DMS114 treated with DMSO at 0.1 percent for 48 hours (cell line): ENCODE data around the gene CORO7.
A peak's percentile ranks its signal among the peaks of the same experiment; 100 is the strongest.

ENCODE experiments used
- DNase-seq: peaks from one replicate; lab custom pipeline; 2025; ENCODE audit not compliant: unreplicated experiment; lab: John Stamatoyannopoulos, UW

The CORO7 gene

DNA sequence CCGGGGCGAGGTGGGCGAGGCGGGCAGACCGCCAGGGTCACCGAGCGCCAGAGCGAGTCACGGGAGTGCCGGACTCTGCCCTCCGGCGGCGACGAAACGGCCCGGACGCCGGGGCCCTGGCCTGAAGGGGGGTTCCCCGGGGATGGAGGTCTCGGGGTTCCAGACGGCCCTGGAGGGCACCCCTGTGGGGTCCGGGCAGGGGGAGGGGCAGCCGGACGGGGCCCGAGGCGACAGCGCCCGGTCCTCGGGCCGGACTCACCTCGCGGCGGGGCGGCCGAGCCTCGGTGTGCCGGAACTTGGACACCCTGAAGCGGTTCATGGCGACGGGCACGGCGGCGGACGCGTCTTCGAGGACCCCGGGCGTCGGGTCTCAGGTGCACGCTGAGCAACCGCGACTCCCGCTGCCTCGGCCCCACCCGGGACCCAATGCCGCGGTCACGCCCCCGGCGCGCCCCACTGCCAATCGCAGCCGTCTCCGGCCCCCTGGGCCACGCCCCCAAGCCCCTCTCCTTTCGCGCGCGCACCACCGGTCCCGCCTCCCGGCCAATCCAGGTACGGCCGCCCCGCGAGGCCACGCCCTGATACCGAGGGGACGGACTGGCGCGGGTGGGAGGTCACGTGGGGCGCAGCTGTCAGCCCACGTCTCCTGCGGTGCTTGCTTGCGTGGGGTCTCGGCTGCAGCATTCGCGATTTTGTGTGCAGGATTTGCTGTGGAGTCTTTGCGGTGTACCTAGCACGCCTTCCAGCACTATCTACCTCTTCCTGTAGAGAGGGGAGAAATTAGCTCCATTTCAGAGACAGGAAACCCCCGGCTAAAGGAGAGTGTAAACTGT lies at the start of gene CORO7:
TSS of gene CORO7 (minus strand) at position 397 of the 833 bp plus-strand sequence. CDS start at position 319, 78 bp downstream.
- DNase-seq, result peak; percentile 67

GRCh38 chr16:4463522-4464163 lies 47.2 kb upstream of the CORO7 start:
- no peak for DNase-seq

GRCh38 chr16:4461250-4462085 lies 45.1 kb upstream of the CORO7 start:
- peak; percentile 27 for DNase-seq

DNA sequence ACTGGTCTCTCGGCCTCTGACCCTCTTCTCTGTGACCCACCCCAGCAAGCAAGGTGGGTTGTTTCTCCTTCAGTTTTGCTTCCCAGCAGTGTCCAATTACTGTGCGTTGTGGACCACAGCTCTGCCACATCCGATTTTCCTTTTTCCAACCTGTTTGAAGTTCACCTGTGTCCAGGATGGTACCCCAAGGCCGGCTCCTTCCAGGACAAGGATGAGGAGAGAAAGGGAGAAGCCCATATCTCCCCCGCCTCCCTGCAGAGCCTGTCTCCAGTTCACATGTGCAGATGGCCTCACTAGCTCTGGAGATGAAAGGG lies 44.5 kb upstream of the CORO7 start:
- no peak for DNase-seq

DNA sequence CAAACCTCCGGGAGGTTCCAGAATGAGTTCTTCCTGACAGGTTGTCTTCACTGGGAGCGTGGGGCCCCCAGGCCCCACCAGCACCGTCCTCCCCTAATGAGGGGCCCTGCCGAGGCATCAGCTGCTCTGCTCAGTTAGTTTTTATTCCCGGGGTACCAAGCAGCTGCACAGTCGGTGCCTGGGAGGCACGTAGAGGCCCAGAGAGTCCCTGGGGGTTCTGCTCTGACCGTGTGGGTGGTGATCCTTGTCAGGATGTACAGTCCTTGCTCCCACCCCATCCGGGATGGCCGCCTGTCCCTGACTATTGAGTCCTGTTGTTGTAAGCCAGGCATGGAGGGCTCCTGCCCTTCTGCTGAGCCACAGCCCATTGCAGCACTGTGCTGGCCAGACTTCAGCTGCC lies 39.6 kb upstream of the CORO7 start:
- no peak for DNase-seq

GRCh38 chr16:4455081-4455480 lies 38.7 kb upstream of the CORO7 start:
- no peak for DNase-seq

DNA sequence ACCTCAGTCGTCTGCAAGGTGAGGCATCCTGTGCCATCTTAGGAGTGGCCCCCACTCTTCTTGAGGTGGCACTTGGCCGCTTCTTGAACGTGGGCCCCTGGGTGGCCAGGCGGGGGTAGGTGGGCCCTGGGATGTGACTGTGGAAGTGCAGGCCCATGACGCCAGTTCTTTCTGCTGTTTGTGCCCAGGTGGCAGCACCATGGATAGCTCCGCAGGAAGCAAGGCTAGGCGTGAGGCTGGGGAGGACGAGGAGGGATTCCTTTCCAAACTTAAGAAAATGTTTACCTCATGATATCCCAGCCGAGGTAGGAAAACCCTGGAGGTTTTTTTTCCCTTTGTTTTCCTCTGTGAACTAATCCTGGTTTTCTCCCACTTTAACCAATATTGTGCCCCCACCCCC lies 38.2 kb upstream of the CORO7 start:
- no peak for DNase-seq

- DNase-seq, result no peak
Observed at GRCh38 chr16:4452674-4453073, 36.3 kb upstream of the CORO7 start.

DNA sequence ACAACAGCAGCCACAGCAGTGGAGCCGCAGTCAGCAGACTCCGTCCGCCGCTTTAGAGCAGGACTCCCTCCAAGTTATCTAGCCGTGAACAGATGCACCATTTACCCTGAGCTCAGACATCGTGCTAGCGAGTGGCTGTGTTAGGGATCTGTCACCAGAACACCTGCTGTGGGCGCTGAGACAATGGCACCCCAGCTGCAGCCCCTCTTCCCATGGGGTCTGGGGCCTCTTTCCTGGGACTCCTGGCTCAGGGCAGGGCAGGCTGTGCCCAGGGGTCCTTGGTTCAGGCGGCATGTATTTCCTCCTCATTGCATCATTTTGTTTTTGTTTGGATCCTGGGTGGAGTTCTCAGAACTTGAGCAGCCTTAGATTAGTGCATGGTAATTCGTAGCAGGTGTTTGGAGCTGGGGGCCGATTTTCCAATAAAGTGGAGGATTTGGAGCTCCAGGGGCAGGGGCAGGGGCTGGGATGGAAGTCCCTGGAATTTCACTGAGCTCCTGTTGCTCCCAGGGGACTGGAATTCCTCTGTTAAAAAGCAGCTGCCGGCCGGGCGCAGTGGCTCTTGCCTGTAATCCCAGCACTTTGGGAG lies 34.6 kb upstream of the CORO7 start:
- DNase-seq, result no peak

DNA sequence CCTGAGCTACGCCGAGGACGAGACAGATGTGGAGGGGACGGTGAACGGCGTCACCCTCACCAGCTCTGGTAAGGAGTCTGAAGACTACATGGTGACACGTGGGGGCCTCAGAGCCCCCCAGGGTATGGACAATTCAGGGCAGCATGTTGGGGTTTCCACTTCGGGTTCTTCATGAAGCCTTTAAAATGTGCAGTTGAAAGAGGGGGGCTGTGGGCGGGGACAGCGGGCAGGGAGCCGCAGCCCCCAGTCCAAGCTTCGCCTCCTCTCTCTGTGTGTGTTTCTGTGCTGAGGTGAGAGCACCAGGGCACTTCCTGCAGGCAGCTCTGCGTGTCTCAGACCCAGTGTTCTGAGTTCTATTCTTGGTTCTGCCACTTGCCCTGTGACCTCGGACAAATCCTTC lies 34.0 kb upstream of the CORO7 start:
- DNase-seq, result no peak

DNA sequence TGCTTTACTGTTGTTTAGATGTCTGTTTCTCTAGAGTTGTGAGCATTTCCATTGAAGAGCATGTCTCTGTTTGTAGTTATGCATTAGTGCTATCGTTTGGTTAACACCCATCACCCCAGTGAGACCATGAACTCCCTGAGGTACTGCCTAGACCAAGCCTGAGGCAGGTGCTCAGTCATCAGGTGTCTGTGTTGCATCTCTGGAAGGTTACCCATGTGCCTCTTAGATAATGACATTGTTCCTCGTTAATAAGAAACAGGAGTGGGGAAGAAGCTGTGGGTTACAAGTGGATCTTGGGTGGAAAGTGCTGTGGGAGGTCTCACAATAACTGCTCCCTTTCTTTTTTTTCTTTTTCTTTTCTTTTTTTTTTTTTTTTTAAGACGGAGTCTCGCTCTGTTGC lies 27.6 kb upstream of the CORO7 start:
- no peak for DNase-seq

- no peak for DNase-seq
Observed at GRCh38 chr16:4443271-4443670, 26.9 kb upstream of the CORO7 start.

- DNase-seq, result no peak
Observed at GRCh38 chr16:4442371-4442770, 26.0 kb upstream of the CORO7 start.

GRCh38 chr16:4437366-4437765 lies 21.0 kb upstream of the CORO7 start:
- DNase-seq, result no peak

DNA sequence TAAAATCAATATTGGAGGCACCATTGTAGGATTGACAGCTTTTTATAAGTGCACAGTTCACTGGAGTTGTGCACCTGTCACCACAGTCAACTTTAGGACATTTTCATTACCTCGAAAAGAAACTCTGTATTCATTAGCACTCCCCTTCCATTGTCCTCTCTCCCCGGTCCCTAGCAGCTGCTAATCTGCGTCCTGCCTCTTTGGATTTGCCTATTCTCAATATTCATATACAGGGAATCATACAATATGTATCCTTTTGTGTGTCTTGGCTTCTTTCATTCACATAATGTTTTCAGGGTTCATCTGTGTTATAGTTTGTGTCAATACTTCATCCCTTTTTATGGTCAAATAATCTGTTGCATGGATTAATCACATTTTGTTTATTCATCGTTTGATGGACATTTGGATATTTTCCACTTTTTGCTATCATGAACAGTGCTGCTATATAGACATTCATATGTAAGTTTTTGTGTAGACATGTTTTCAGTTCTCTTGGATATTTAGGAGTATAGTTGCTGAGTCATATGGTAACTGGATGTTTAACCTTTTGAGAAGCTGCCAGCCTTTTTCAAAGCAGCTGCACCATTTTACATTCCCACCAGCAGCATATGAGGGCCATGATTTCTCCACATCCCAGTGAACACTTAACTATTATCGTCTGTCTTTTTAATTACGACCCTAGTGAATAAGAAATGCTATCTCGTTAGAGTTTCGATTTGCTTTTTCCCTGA lies 19.1 kb upstream of the CORO7 start:
- no peak for DNase-seq

DNA sequence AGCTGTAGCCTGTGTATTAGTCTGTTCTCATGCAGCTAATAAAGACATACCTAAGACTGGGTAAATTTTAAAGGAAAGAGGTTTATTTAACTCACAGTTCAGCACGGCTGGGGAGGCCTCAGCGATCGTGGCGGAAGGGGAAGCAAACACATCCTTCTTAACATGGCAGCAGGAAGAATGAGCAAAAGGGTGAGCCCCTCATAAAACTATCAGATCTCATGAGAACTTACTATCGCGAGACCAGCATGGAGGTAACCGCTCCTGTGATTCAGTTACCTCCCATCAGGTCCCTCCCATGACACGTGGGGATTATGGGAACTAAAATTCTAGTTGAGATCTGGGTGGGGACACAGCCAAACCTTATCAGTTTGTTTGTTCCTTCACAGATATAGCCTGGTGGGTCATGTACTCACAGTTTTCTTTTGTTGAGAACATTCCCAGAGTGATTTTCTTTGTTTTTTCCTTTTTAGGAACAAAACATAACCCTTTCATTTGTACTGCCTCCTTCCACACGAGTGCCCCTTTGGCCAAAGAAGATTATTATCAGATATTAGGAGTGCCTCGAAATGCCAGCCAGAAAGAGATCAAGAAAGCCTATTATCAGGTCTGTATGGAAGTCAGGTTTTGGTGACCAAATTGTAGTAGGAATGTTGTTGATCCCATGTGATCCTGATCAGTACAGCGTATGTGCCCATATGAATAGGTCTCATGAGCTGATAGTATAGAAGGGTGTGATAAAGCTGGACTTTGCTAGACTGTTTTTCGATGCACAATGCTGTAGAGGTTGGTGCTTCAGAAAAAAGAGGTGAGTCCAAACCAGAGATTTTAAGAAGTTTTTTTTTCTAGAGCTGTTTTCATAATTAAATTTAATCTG lies 17.8 kb upstream of the CORO7 start:
- no peak for DNase-seq

GRCh38 chr16:4433228-4433627 lies 16.8 kb upstream of the CORO7 start:
- DNase-seq, result no peak

DNA sequence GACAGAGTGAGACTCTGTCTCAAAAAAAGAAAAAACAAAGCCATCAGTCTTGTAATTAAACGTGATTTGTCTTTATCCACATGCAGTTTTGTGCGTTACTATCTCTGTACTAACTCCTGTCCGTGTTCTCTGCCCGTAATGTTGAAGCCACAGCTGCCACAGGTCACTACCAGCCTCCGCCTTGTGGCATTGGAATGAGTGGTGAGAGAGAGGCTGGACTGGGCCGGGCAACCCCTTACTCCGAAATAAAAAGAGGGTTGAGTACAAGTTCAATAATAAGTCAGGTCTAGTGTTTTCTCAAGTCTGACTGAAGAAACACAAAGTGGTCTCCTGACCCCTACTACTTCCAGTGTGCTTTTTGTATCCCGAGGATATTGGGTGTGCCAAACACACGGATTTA lies 14.6 kb upstream of the CORO7 start:
- no peak for DNase-seq

DNA sequence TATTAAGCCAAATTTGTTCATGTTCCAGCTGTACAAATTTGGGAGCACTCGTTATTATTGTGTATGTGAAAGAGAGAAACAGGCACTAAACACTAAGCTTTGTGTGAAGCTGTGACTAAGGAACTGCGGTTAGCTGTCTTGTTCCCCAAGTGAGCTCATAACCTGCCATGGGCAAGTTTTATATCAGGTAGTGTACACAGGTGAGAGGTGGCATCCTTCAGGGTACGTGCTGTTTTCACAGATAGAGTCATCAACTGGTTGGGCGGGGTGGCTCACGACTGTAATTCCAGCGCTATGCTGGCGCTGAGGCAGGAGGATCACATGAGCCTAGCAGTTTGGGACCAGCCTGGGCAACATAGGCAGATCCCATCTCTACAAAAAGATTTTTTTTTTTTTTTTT lies 12.1 kb upstream of the CORO7 start:
- DNase-seq, result no peak
